ENCODE measurements around the gene RGS16.
"Not testable (repeated sequence)": the region's sequence is repeated elsewhere in the genome, so short reads cannot be mapped to it uniquely, and the experiment has no call there.

Gene RGS16, protein sequence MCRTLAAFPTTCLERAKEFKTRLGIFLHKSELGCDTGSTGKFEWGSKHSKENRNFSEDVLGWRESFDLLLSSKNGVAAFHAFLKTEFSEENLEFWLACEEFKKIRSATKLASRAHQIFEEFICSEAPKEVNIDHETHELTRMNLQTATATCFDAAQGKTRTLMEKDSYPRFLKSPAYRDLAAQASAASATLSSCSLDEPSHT

GRCh38 chr1:182604175-182605164 lies at the start of gene RGS16:
TSS of gene RGS16 (minus strand) at chr1:182604389. CDS start at chr1:182604259, 130 bp downstream.
- DNase-seq (ENCODE audit: low spot score), result peak; percentile 90

DNA sequence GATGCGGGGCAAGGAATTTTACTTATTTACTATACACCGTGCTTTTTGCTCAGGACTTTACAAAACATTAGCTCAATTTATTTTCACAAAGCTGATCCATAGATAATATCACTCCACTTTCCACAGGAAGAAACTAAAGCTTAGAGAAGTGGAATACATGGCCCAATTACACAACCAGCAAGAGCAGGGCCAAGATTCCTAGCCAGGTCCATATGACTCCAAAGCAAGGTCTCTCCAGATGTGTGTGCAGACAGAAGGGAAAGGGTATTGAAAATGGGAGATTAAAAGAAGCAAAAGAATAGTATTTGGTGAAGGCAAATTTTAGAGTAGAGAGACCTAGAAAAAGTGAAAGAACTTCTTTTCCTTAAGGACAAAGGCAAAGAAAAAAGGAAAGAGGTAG lies 49.8 kb upstream of the RGS16 start:
- no peak for DNase-seq (ENCODE audit: low spot score)

- DNase-seq (ENCODE audit: low spot score), result no peak
These were observed 48.7 kb upstream of the RGS16 start for GRCh38 chr1:182652933-182653332.

DNA sequence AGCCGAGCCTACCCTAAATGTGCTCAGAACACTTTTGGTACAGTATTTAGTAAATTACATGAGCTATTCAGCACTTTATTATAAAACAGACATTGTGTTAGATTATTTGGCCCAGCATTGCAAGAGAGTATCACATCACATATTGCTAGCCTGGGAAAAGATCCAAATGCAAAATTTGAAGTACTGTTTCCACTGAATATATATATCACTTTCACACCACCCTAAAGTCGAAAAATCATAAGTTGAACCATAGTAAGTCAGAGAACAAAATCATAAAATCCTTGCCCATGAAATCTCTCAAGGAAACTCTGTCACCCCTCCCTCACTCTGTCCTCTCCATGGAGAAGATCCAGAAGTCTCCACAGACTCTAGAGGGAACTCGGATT lies 47.1 kb upstream of the RGS16 start:
- DNase-seq (ENCODE audit: low spot score), result no peak

- DNase-seq (ENCODE audit: low spot score), result no peak
These were observed 46.6 kb upstream of the RGS16 start for GRCh38 chr1:182650678-182651338.

DNA sequence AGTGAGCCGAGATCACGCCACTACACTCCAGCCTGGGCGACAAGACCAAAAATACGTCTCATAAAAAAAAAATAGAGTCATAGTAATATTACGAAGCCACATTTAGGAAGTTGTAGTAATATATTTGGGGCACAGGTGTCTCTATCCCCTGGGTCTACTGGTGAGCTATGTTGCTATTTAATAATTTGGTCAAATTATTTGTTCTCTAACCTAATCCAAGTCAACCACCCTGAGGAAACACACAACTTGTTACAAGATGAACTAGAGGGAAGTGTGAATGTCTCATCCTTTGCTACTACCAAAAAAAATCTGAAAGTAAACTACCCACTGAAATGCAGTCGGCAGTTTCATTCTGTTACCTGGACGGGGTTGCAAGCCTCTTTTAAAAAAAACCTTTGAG lies 44.9 kb upstream of the RGS16 start:
- DNase-seq (ENCODE audit: low spot score), result no peak

GRCh38 chr1:182646739-182647138 lies 42.5 kb upstream of the RGS16 start:
- DNase-seq (ENCODE audit: low spot score), result no peak

DNA sequence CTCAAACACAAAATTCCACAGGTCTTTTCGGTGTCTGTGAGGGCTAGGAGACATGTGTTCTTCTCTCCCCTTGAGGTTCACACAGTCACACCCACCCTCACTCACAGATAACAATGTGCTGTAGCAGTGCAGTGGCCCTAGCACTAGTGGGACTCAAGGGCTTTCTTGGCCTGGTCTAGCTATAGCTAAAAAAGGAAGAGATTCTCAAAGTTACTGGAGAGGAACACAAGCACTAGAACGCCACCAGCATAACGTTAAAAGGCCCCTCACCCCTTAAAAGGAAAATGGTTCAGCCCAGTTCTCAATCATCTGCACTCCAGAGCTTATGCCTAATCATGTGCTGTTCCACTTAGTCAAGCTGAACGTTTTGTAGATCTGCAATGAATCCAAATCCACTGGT lies 40.7 kb upstream of the RGS16 start:
- DNase-seq (ENCODE audit: low spot score), result no peak

GRCh38 chr1:182643699-182644098 lies 39.5 kb upstream of the RGS16 start:
- DNase-seq (ENCODE audit: low spot score), result no peak

DNA sequence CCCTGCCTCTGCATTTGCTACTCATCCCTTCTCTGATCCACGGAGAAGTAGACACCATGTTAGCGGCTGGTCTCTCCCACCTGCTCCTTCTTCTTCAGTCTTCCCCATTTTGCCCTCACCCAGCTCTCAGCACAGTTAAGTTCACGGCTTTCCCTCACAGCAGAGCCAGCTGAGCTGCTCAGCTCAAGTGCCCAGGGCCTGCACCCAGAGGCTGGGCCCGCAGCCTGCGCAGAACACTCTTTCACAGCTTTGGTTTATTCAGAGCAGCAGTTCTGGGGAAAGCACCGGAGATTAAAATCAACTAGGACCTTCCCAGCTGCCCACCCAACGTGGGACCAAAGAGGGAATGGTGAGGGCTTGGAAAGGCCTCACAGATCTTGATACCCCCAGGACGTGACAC lies 38.3 kb upstream of the RGS16 start:
- DNase-seq (ENCODE audit: low spot score), result no peak

DNA sequence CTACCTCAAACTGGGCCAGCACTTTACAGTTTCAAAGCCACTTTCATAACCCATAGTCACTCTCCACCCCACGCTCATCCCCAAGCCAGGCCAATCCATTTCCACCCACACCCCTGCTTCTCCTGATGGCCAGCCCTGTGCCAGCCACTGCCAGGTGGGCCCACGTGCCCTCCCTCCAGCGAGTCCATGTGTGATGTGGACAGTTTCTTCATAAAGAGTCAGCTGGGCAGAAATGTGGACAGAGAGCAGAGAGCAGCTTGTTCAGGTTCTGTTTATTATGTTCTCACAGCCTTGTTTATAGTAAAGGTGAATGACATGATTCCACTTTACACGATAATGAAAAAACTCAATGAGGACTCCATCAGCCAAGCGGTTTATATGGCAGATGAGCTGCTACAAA lies 37.4 kb upstream of the RGS16 start:
- DNase-seq (ENCODE audit: low spot score), result no peak

DNA sequence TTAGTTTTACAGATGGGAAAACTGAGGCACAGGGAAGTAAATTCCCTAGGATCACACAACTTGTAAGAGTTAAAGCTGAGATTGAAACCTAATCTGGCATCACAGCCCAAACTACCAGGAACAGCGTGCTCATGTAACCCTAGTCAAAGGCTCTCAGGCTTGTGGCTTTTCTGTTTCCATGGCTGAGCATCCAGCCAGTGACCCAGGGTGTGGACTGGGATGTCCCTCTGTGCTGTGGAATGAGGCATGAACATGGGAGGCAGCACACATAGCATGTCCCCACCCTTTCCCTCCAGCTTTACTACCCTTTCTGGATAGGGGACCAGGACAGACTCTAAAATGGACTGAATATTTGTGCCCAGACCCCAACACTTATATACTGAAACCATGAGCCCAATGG lies 35.1 kb upstream of the RGS16 start:
- no peak for DNase-seq (ENCODE audit: low spot score)

DNA sequence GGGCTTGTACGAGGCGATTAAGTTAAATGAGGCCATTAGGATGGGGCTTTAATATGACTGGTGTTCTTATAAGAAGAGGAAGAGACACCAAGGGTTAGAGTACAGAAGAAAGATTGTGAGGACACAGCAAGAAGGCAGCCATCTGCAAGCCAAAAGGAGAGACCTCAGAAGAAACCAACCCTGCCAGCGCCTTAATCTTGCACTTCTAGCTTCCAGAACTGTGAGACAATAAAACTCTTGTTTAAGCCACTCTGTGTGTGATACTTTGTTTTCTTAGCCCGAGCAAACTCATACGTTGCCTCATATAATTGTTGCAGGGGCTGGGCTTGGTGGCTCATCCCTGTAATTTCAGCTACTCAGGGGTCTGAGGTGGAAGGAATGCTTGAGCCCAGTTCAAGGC lies 33.6 kb upstream of the RGS16 start:
- no peak for DNase-seq (ENCODE audit: low spot score)

DNA sequence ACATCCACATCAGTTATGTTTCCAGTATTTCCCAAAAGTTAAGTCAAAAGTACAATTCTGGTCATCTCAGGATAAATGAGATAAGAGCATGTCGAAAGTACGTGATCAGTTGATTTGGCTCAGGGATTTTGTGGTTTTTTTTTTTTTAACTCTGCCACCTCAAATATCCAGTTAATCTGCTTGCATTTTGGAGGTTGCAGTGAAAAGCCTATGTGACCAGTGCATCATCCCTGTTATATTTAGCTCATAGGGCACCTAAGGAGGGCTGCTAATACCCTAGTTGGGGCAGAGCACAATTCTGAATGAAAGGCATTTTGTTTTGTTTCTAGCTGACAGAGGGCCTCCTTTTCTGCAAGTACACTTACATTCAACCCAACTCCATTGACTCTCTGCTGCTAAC lies 31.7 kb upstream of the RGS16 start:
- no peak for DNase-seq (ENCODE audit: low spot score)

DNA sequence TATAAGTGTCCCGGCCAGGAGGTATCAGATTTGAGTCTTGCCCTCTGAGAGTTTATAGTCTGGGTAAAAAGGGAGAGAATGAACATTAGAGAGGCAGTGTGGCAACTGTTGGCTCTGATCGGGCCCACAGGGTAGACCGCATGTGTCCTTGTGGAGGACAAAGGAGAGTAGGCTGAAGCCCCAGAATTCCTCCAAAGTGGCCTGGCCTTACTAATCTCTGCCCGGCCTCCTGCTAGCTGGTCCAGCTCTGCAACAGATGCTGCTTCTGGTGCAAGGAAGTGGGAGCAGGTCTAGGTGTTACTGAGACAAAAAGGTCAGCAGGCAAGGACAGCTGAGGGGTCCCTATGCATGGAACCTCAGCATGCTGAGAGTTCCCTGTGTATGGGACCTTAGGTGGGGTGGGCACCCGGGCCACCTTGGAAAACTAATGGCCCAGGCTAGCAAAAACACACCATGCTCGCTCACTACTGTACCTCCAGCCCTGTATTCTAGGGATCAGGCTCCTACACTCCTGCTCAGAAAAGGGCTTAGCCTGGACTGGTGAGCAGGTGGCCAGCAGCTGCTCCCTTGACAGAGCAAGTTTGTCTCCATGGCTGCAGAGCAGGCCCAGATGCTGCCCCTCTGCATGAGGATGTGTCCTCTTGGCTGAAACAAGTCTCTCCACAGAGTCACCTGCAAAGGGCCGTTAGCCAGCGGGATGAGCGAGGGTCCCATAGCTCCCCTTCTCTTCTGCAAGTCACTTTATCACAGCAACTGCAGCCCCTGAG lies 30.3 kb upstream of the RGS16 start:
- no peak for DNase-seq (ENCODE audit: low spot score)

DNA sequence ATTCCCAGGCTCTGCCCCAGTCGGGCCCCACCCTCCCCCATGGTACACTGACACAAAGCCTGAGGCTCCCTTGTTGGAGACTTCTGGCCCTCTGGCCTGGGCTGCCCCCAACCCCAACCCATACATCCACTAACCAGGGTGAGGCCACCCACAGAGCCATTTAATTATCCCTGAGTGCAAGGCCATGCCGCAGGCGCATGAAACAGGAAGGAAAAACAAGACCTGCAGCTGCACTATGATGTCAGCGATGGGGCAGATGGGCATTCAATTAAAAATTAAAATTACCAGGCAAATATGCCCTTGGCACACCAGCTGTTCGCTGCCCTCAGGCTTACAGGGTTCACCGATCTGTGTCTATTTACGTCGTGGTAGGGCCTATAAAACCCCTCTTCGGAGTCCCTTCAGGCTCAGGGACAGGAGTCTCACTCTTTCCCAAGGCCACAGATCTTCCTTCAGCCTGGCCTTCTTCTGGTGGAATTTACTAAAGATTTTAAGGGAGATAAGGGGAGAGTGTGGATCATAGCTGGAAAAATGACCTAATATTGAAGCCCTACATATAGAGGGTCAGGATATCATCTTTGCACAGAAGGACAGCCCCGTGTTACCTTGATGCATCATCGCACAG lies 29.6 kb upstream of the RGS16 start:
- no peak for DNase-seq (ENCODE audit: low spot score)

DNA sequence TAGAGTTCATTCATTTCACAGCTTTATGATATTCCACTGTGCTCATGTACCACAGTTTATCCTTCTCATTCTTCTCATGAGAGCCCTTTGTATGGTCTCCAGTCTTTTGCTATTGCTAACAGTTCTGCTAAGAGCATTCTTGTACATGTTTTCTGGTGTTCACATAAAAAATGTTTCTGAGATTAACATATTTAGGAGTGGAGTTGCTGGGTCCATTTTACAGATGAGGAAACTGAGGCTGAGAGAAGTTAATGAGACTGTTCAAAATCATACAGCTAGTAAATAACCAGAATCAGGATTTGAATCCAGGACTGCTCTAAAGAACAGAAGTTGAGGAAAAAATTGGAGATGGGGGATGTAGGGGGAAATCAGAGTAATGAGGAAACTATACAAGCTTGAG lies 28.8 kb upstream of the RGS16 start:
- no peak for DNase-seq (ENCODE audit: low spot score)

- not testable (repeated sequence) for DNase-seq (ENCODE audit: low spot score)
These were observed 28.3 kb upstream of the RGS16 start for GRCh38 chr1:182632441-182632857.

- no peak for DNase-seq (ENCODE audit: low spot score)
These were observed 27.8 kb upstream of the RGS16 start for GRCh38 chr1:182631954-182632353.

- no peak for DNase-seq (ENCODE audit: low spot score)
These were observed 27.0 kb upstream of the RGS16 start for GRCh38 chr1:182631053-182631677.

- DNase-seq (ENCODE audit: low spot score), result no peak
These were observed 26.4 kb upstream of the RGS16 start for GRCh38 chr1:182630586-182630985.
